ENCODE results near the gene PIP5K1C. TPM values are rescaled to one million over a fixed set of nuclear protein-coding genes. Genes with fewer than 3 reads are reported as not detected.
A peak's percentile ranks its signal among the peaks of the same experiment; 100 is the strongest.

The PIP5K1C gene
- total RNA-seq, 6 experiments from 2014 or later = 5.3 to 9.8 (median 7.6) TPM

GRCh38 chr19:3665681-3666544, 34.4 kb downstream of the PIP5K1C start:
- H3K36me3 ChIP-seq = no peaks in the 10 kb centered on the region
- no peaks in the 10 kb centered on the region for H3K4me1 ChIP-seq
- 7% methylated on average over 5 of the region's 40 CpGs for WGBS (ENCODE audit: insufficient coverage, low coverage, low lambda C conversion rate, missing lambda C conversion rate)
- intact Hi-C loops (cut with DNase I) = loop anchor here (5.0 kb wide), 2 partner anchors 36 to 41 kb away; partner anchors contain the start of genes PIP5K1C (in 1 of the 2) and TJP3 (in 1 of the 2)
- no peak overlapping the region for H3K4me3 ChIP-seq
- ATAC-seq (peak; percentile 70 to 88 (median 78)), DNase-seq (peak; percentile 68 to 77 (median 71))
- no peaks in the 10 kb centered on the region for H3K9me3 ChIP-seq
- no peak for TF ChIP-seq POLR2A (IDR thresholded peaks at IDR 0.05)
- peak; percentile 82 to 95 (median 92) for TF ChIP-seq CTCF (IDR thresholded peaks at IDR 0.05)
- no peak overlapping the region for H3K27ac ChIP-seq
- no peaks in the 10 kb centered on the region for H3K27me3 ChIP-seq

GRCh38 chr19:3664879-3665642, 35.2 kb downstream of the PIP5K1C start:
- Histone ChIP-seq H3K27me3 (no peaks in the 10 kb centered on the region), H3K36me3 (no peaks in the 10 kb centered on the region), H3K4me1 (no peaks in the 10 kb centered on the region), H3K27ac (no peak overlapping the region), H3K4me3 (no peak overlapping the region), H3K9me3 (no peaks in the 10 kb centered on the region)
- ATAC-seq = no peak
- TF ChIP-seq CTCF (IDR thresholded peaks at IDR 0.05) (no peak), POLR2A (IDR thresholded peaks at IDR 0.05) (no peak)
- DNase-seq = no peak
- 0% methylated on average over 1 of the region's 19 CpGs for WGBS (ENCODE audit: insufficient coverage, low coverage, low lambda C conversion rate, missing lambda C conversion rate)
- intact Hi-C loops (cut with DNase I) = loop anchor here (5.0 kb wide), 2 partner anchors 37 to 42 kb away; partner anchors contain the start of genes PIP5K1C (in 1 of the 2) and TJP3 (in 1 of the 2)

GRCh38 chr19:3663838-3664237, 36.4 kb downstream of the PIP5K1C start:
- no peaks in the 10 kb centered on the region for H3K9me3 ChIP-seq
- peaks cover 0 to 11% (median 2%) of the 10 kb centered on the region in 4 donors for H3K4me1 ChIP-seq
- H3K4me3 ChIP-seq = no peak overlapping the region
- no peaks in the 10 kb centered on the region for H3K36me3 ChIP-seq
- ATAC-seq = no peak
- H3K27ac ChIP-seq = no peak overlapping the region
- DNase-seq = no peak
- 95% methylated on average over 16 of the region's 18 CpGs for WGBS (ENCODE audit: insufficient coverage, low coverage, low lambda C conversion rate, missing lambda C conversion rate)
- no peak for TF ChIP-seq CTCF (IDR thresholded peaks at IDR 0.05)
- no peak for TF ChIP-seq POLR2A (IDR thresholded peaks at IDR 0.05)
- H3K27me3 ChIP-seq = no peaks in the 10 kb centered on the region
- intact Hi-C loops (cut with DNase I) = no loop called here

GRCh38 chr19:3661284-3662238, 38.7 kb downstream of the PIP5K1C start:
- H3K4me1 ChIP-seq = peaks cover 0 to 26% (median 10%) of the 10 kb centered on the region in 4 donors
- H3K27ac ChIP-seq = no peak overlapping the region
- ATAC-seq (no peak), DNase-seq (no peak)
- H3K36me3 ChIP-seq = no peaks in the 10 kb centered on the region
- H3K4me3 ChIP-seq = no peak overlapping the region
- WGBS (ENCODE audit: insufficient coverage, low coverage, low lambda C conversion rate, missing lambda C conversion rate) = 95% methylated on average over 15 of the region's 34 CpGs
- intact Hi-C loops (cut with DNase I) = no loop called here
- TF ChIP-seq POLR2A (IDR thresholded peaks at IDR 0.05) (no peak), CTCF (IDR thresholded peaks at IDR 0.05) (no peak)
- no peaks in the 10 kb centered on the region for H3K9me3 ChIP-seq
- no peaks in the 10 kb centered on the region for H3K27me3 ChIP-seq
